ENCODE data around the gene TNNT2. TPM values are rescaled to one million over a fixed set of nuclear protein-coding genes. Genes with fewer than 3 reads are reported as not detected.
A peak's percentile ranks its signal among the peaks of the same experiment; 100 is the strongest.

TNNT2 gene
- total RNA-seq, 1 donor from 2014 or later = 6.1 TPM

GRCh38 chr1:201386208-201386607 lies 8.7 kb upstream of the TNNT2 start:
- H3K27me3 ChIP-seq (ENCODE audit: insufficient read depth, low read length) = no peaks in the 10 kb centered on the region
- H3K9me3 ChIP-seq (ENCODE audit: insufficient read depth, low read depth, low read length) = no peaks in the 10 kb centered on the region
- H3K4me1 Mint-ChIP-seq (ENCODE audit: low read depth, unreplicated experiment) = peaks cover 19% of the 10 kb centered on the region
- no peak overlapping the region for H3K4me3 ChIP-seq (ENCODE audit: insufficient read depth, low read depth, low read length)
- peaks cover 27% of the 10 kb centered on the region for H3K27me3 Mint-ChIP-seq (ENCODE audit: low read depth, unreplicated experiment)
- no peaks in the 10 kb centered on the region for H3K9me3 Mint-ChIP-seq (ENCODE audit: unreplicated experiment)
- H3K4me1 ChIP-seq (ENCODE audit: insufficient read depth, low read length) = peaks cover 19% of the 10 kb centered on the region
- H2AFZ ChIP-seq (ENCODE audit: low read depth, low read length) = no peak overlapping the region
- TF ChIP-seq EZH2 (IDR thresholded peaks at IDR 0.05; ENCODE audit: insufficient read depth, low read length) (no peak), CTCF (IDR thresholded peaks at IDR 0.05; ENCODE audit: insufficient read depth, low read depth, low read length) (no peak)
- H3K4me2 ChIP-seq (ENCODE audit: low read length) = no peak overlapping the region
- no peak overlapping the region for H3K4me3 Mint-ChIP-seq (ENCODE audit: unreplicated experiment)
- H3K36me3 ChIP-seq (ENCODE audit: insufficient read depth, low read length) = no peaks in the 10 kb centered on the region
- no peak overlapping the region for H3K9ac ChIP-seq (ENCODE audit: low read length)
- H3K27ac Mint-ChIP-seq (ENCODE audit: unreplicated experiment) = no peak overlapping the region
- no peak overlapping the region for H3K27ac ChIP-seq (ENCODE audit: low read depth, low read length)
- H3K79me2 ChIP-seq (ENCODE audit: insufficient read depth, low read length) = no peaks in the 10 kb centered on the region
- H3K36me3 Mint-ChIP-seq (ENCODE audit: low read depth, unreplicated experiment) = no peaks in the 10 kb centered on the region
- H4K20me1 ChIP-seq (ENCODE audit: insufficient read depth, low read length) = no peaks in the 10 kb centered on the region
- DNase-seq (ENCODE audit: low read depth) (no peak), FAIRE-seq (no peak)

- H3K27me3 ChIP-seq (ENCODE audit: insufficient read depth, low read length) = no peaks in the 10 kb centered on the region
- Mint-ChIP-seq H3K27me3 (ENCODE audit: low read depth, unreplicated experiment) (peaks cover 27% of the 10 kb centered on the region), H3K9me3 (ENCODE audit: unreplicated experiment) (no peaks in the 10 kb centered on the region), H3K36me3 (ENCODE audit: low read depth, unreplicated experiment) (no peaks in the 10 kb centered on the region), H3K27ac (ENCODE audit: unreplicated experiment) (peak overlapping the region; percentile 96), H3K4me1 (ENCODE audit: low read depth, unreplicated experiment) (peaks cover 19% of the 10 kb centered on the region), H3K4me3 (ENCODE audit: unreplicated experiment) (no peak overlapping the region)
- peaks cover 19% of the 10 kb centered on the region for H3K4me1 ChIP-seq (ENCODE audit: insufficient read depth, low read length)
- H3K9me3 ChIP-seq (ENCODE audit: insufficient read depth, low read depth, low read length) = no peaks in the 10 kb centered on the region
- no peaks in the 10 kb centered on the region for H3K36me3 ChIP-seq (ENCODE audit: insufficient read depth, low read length)
- H3K79me2 ChIP-seq (ENCODE audit: insufficient read depth, low read length) = no peaks in the 10 kb centered on the region
- no peak for FAIRE-seq
- no peak overlapping the region for H2AFZ ChIP-seq (ENCODE audit: low read depth, low read length)
- TF ChIP-seq EZH2 (IDR thresholded peaks at IDR 0.05; ENCODE audit: insufficient read depth, low read length) = no peak
- peak; percentile 74 for TF ChIP-seq CTCF (IDR thresholded peaks at IDR 0.05; ENCODE audit: insufficient read depth, low read depth, low read length)
- no peak overlapping the region for H3K4me2 ChIP-seq (ENCODE audit: low read length)
- H3K4me3 ChIP-seq (ENCODE audit: insufficient read depth, low read depth, low read length) = no peak overlapping the region
- DNase-seq (ENCODE audit: low read depth) = no peak
- H3K9ac ChIP-seq (ENCODE audit: low read length) = no peak overlapping the region
- H4K20me1 ChIP-seq (ENCODE audit: insufficient read depth, low read length) = no peaks in the 10 kb centered on the region
- H3K27ac ChIP-seq (ENCODE audit: low read depth, low read length) = no peak overlapping the region
These were observed 7.9 kb upstream of the TNNT2 start for GRCh38 chr1:201385299-201385891.

GRCh38 chr1:201384406-201384782 lies 6.9 kb upstream of the TNNT2 start:
- Mint-ChIP-seq H3K9me3 (ENCODE audit: unreplicated experiment) (no peaks in the 10 kb centered on the region), H3K4me3 (ENCODE audit: unreplicated experiment) (peak overlapping the region; percentile 58), H3K36me3 (ENCODE audit: low read depth, unreplicated experiment) (no peaks in the 10 kb centered on the region), H3K27me3 (ENCODE audit: low read depth, unreplicated experiment) (peaks cover 32% of the 10 kb centered on the region), H3K4me1 (ENCODE audit: low read depth, unreplicated experiment) (peaks cover 19% of the 10 kb centered on the region), H3K27ac (ENCODE audit: unreplicated experiment) (peak overlapping the region; percentile 96)
- peak overlapping the region; percentile 83 for H3K4me2 ChIP-seq (ENCODE audit: low read length)
- peak overlapping the region; percentile 58 for H3K27ac ChIP-seq (ENCODE audit: low read depth, low read length)
- H4K20me1 ChIP-seq (ENCODE audit: insufficient read depth, low read length) = no peaks in the 10 kb centered on the region
- DNase-seq (ENCODE audit: low read depth) (no peak), FAIRE-seq (no peak)
- TF ChIP-seq EZH2 (IDR thresholded peaks at IDR 0.05; ENCODE audit: insufficient read depth, low read length) = no peak
- no peak for TF ChIP-seq CTCF (IDR thresholded peaks at IDR 0.05; ENCODE audit: insufficient read depth, low read depth, low read length)
- H3K36me3 ChIP-seq (ENCODE audit: insufficient read depth, low read length) = no peaks in the 10 kb centered on the region
- no peaks in the 10 kb centered on the region for H3K27me3 ChIP-seq (ENCODE audit: insufficient read depth, low read length)
- H3K9ac ChIP-seq (ENCODE audit: low read length) = peak overlapping the region; percentile 58
- no peaks in the 10 kb centered on the region for H3K9me3 ChIP-seq (ENCODE audit: insufficient read depth, low read depth, low read length)
- H3K4me1 ChIP-seq (ENCODE audit: insufficient read depth, low read length) = peaks cover 19% of the 10 kb centered on the region
- H2AFZ ChIP-seq (ENCODE audit: low read depth, low read length) = peak overlapping the region; percentile 45
- no peaks in the 10 kb centered on the region for H3K79me2 ChIP-seq (ENCODE audit: insufficient read depth, low read length)
- H3K4me3 ChIP-seq (ENCODE audit: insufficient read depth, low read depth, low read length) = no peak overlapping the region
